Measurements from ENCODE around the gene WDR37.

The WDR37 gene

DNA sequence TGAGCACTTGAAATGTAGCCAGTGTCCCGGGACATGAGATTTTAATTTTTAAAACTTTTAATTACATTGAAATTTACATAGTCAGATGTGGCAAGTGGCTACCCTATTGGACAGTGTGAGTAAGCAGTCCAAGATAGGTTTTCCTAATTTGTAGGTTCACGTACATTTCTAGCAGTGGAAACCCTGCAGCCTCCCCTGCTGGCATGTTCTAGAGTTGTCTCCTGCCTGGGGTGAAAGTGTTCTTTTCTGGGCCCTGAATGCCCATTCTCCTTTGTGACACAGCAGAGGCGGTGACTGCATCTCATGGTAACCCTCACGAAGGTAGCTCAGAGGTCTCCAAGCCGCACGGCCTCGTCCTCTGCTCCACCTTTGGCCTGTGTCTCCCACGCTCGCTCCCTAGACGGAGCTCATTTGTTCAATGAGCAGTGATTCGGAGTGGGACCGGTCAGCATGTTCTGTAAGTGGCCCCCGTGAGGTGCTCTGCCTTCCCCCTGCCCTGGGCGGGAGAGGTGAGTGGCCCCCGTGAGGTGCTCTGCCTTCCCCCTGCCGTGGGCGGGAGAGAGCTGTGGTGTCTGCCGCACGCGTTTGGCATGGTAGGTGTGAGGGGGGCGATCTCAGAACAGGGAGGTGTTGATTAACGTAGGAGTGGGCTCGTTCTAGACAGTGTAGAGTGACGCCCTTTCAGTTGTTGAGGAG, 18.0 kb downstream of the WDR37 start:
- DNase-seq (ENCODE audit: low read depth, low spot score), result no peak

DNA sequence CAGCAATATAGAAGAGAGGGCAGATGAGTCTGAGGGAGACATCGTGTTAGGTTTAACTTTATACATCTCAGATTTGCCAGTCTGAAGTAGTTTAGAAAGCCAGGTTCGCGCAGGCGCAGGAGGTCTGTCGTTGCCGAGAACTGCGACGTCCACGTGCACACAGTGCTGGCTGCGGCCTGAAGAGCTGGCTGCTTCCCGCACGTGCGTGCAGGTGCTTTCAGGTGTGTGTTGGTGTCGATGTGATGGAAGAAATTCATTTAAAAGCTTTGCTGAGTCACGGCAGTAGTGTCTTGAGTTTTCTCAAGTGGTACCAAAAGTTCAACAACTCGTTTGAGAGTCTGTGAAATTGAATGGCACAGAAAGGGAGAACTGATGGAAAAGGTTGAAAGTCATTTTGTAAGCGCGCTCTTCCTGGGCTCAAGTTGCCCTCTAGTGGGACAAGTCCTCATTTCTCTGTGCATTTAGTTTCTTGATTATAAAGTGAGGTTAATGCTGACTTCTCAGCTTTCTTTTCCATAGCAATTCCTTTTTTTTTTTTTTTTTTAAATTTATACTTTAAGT, 18.6 kb downstream of the WDR37 start:
- no peak for DNase-seq (ENCODE audit: low read depth, low spot score)

DNA sequence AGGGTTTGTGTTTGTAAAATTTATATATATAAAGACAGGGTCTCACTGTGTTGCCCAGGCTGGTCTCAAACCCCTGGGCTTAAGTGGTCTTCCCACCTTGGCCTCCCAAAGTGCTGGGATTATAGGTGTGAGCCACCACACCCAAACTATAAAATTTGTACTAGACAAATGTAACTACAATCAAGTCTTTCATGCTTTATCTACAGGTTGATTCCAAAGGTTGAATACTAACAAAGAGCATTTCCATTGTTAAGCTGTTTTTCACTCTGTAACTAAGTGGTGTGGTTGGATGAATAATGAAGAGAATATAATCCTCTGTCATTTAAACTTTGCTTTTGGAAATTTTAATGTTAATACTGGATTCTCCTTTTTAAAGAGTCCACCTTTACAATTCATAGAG, 22.5 kb downstream of the WDR37 start:
- DNase-seq (ENCODE audit: low read depth, low spot score), result no peak

DNA sequence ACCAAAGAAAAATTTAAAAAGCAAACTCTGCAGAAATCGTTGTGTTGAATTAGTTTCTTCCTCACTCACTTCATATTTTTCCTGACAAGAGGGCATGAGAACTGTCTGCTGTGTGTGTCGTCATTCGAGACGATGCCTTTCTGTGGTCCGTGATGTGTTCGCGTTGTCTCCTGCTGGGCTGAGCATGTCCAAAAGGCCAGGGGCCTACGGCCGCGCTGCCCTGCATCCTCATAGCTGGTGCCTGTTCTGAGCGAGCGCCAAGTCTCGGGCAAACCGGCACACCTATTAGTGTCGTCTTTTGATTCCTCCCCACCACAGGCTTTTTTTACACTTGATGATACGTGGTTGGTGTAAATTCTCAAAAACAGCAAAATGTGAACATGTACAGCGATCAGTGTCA, 27.4 kb downstream of the WDR37 start:
- DNase-seq (ENCODE audit: low read depth, low spot score), result no peak

DNA sequence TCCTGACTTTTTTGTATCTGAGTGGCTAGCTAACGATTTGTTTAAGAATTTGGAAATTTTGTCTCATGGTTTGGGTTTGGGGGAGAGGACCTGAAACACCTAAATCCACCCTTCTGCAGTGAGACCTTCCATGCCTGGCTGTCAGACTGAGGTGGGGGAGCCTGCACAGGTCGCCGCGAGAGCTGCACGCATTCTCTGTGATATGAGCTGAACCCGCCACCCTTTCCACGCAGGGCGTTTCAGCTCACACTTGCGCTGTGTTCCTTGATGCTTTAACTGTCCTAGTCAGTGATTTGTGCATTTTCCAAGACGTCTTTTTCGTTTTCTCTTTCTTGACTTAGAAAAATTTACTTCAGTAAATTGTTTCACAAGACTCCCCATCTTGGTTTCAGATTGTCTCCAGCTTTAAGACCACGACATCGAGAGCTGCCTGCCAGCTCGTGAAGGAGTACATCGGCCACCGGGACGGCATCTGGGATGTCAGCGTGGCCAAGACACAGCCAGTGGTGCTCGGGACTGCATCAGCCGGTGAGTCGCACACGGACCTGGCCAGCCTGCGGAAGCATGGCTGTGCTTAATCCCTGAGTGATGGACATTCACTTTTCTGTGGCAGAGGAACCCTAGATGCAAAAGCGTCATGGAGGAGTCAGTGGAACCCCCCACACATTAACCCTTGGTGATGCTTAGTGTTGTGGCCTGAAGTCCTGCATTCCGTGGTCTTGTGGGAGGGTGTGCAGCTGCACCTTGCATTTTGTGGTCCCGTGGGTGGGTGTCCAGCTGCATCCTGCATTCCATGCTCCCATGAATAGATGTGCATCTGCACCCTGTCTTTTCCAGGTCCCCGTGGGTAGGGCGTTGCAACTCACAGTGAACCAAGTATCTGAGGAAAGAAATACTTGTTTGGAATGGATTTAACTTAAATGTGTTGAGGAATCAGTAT, 28.1 kb downstream of the WDR37 start:
- DNase-seq (ENCODE audit: low read depth, low spot score), result no peak

DNA sequence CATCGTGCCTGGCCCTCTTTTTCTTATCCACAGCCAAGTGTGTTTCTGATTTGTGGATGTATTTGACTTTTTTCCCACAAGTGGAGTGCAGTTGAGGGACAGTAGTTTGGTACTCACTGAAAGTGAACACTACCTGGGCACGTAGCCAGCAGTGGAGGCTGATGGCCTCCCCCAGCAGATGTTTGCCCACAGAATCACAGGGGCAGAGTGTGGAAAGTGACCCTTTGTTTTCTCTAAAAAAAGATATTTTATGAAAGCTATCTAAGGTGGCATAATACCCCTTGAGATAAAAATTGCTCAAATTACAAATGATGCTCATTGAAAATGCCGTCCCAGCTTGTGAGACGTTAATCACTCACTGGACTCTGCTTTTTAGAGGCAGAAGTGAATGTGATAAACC, 29.1 kb downstream of the WDR37 start:
- DNase-seq (ENCODE audit: low read depth, low spot score), result no peak

DNA sequence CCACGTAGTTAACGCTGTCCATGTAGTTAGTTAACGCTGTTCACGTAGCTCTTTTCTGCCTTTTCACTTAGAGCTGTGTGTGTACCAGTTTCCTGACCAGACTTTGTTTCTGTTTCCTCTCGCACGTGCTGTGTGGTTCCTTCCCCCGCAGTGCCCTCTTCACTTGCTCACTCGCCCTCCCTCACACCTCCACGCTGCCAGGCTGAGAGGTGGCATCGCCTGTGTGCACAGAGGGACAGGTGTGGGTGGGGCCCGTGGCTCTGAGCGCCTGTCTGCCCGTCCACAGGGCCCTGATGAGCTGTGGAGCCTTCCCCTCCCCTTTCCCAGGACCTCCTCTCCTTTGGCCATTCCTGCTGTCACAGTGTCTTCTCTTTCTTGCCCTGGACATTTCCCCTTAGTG, 30.6 kb downstream of the WDR37 start:
- no peak for DNase-seq (ENCODE audit: low read depth, low spot score)

DNA sequence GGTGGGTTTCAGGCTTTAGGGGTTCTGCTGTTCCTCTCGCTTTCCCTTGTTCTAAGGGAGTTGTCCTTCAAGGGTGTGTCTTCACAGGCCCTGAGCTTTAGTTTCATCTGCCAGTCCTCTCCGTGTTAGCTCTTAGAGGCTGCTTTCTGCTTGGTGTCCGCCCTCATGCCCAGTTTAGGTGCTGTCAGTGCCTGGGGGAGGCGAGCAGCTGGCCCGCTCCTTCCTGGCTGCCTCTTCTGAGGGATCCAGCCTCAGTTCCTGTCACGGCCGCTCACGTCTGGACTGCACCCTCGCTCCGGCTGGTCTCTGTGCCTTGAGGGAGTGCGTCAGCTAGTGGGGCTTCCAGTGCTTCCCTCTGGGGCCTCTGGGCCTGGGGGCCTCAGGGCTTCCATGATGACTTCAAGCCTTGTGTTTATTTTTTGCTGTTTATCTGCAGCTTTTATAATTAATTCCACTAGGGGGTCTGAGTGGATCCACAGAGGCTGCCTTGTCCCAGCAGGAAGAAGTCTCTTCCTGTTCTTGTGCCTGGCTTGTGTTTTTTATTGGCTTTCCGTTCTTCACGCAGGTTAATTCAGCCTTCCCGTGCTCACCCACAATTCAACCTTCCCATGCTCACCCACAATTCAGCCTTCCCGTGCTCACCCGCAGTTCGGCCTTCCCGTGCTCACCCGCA, 33.0 kb downstream of the WDR37 start:
- no peak for DNase-seq (ENCODE audit: low read depth, low spot score)

DNA sequence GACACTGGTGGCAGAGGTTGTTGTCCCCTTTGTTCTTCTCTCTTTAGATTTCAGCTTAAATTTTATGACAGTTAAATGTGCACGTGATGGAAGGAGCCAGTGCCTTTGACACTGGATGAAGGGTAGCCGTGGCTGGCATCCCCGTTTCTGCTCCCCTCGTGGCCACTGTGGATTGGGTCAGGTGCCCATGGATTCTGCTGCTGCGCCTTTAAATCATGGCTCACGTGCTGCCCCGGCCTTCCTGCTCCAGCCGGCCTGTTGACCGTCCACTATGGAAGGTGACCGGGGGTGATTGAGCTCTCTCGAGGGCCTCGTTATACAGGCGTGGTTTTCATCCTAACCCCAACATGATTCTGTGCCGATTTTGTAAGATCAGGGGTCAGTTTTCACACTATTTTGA, 34.5 kb downstream of the WDR37 start:
- DNase-seq (ENCODE audit: low read depth, low spot score), result no peak

DNA sequence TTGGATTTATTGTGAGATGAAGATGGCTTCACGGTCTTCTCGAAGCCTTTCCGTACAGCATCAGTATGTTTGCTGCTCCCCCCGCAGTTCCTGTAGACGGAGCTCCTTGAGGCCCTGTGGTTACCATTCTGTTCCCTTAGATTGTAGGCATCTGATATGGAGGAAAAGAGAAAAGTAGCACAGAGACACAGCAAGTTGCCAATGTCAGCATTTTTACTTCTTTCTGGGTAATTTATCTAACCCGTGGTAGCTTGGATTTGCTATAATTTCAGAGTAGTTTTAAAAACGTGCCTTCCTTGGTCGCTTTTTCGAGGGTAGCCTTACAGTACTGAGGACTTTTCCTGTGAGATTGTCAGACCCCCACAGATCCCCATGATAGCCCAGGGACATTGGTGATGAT, 37.5 kb downstream of the WDR37 start:
- no peak for DNase-seq (ENCODE audit: low read depth, low spot score)

DNA sequence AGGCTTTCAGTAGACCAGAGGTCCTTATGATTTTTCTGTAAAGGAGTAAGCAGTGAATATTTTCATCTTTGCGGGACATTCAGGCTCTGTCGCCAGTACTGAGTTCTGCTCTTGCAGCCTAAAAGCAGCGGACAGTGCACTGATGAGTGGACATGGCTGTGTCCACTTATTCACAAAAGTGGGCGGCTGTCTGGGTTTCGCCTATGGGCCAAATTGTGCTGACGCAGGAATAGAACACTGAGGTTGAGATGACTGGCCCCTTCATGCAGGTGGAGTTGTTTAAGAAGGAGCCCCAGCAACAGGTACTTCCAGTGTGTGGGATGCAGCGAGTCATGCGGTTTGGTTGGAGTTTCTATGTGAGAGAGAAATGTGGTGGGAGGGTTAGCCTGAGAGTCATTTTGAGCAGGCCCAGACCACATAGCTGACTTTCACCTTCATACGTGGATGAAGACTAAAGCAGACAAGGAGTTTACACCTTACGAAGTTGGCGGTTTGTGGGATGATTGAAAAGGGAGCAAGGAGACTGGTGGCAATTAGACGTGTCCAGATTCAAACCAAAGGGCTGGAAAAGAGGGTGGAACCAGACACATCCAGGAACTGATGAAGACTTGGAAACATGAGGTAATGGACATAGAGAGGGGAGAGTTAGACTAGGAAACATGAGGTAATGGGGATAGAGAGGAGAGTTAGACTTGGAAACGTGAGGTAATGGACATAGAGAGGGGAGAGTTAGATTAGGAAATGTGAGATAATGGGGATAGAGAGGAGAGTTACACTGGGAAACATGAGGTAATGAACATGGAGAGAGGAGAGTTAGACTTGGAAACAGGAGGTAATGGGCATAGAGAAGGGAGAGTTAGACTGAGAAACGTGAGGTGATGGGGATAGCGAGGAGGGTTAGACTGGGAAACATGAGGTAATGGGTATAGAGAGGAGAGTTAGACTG, 38.2 kb downstream of the WDR37 start:
- no peak for DNase-seq (ENCODE audit: low read depth, low spot score)

DNA sequence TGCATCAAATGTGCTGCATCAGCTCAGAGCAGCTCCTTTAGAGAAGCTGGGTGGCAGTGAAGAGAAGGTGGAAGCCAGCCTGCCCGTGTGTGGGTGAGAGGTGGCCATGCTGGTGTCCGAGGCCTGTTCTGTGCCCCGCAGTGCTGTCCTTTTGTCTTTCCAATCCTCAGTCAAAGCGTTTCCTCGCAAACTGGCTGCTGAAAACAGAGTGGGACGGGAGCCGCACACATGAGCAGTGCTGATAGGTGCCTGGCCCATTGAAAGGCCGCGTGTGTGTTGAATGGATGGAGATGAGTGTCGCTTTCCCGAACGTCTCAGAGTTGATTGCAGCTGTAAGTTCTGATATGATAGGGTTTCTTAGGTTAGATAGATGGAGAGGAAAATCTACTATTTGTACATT, 39.3 kb downstream of the WDR37 start:
- no peak for DNase-seq (ENCODE audit: low read depth, low spot score)

DNA sequence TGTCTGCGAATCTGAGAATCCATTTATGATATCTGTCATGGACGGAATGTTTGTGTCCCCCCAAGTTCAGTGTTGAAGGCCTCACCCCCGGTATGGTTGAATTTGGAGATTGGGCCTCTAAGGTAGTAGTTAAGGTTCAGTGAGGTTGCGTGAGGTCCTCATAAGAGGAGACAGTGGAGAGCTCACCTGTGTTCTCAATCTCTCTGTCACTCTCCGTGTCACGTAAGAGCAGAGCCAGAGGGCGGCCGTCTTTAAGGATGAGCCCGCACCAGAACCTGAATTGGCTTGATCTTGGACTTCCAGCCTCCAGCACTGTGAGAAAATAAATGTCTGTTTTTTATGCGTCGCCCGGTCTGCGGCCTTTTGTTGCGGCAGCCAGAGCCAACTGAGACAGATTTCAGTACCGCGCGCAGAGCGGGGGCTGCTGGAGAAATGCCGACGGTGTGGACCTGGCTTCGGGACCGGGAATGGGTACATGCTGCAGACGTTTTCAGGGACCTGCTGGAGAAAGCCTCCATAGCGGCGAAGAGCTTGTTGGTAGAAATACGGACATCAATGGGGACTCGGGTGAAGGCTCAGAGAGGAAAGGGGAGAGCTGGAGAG, 40.2 kb downstream of the WDR37 start:
- no peak for DNase-seq (ENCODE audit: low read depth, low spot score)

DNA sequence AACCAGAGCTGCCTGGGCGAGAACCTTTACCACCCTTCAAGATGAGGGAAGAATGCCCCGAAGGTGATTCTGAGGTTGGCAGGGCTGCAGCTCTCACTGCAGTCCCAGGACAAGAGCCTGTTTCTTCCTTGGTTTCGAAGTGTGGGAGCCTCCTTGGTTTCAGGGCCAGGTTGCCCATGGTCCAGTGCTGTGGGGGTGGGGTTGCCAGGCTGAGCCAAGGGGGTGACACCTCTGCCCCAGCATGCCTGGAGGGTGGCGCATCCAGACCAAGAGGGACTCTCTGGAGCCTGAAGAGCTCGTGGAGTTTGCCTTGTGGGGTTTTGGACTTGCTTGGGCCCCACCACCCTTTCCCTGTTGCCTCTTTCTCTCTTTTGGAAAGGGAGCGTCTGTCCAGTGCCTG, 41.3 kb downstream of the WDR37 start:
- no peak for DNase-seq (ENCODE audit: low read depth, low spot score)

DNA sequence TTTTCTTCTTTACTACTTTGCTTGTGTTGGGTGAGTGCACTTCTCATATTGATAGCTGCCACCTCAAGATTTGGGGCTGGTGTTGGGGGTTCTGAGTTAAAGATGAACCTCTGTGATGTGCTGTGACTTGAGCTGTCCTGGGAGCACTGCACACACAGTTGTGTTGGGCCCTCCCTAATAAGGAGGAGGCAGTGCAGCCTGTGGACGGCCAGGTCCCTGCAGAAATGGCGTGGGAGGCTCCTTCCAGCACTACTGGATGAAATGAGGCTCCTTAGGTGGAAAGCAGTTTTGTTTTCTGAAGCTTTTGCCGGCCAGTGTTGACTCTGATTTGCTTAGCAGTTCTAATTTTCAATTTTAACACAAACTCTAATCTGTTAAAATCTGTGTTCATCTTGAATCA, 44.0 kb downstream of the WDR37 start:
- no peak for DNase-seq (ENCODE audit: low read depth, low spot score)

DNA sequence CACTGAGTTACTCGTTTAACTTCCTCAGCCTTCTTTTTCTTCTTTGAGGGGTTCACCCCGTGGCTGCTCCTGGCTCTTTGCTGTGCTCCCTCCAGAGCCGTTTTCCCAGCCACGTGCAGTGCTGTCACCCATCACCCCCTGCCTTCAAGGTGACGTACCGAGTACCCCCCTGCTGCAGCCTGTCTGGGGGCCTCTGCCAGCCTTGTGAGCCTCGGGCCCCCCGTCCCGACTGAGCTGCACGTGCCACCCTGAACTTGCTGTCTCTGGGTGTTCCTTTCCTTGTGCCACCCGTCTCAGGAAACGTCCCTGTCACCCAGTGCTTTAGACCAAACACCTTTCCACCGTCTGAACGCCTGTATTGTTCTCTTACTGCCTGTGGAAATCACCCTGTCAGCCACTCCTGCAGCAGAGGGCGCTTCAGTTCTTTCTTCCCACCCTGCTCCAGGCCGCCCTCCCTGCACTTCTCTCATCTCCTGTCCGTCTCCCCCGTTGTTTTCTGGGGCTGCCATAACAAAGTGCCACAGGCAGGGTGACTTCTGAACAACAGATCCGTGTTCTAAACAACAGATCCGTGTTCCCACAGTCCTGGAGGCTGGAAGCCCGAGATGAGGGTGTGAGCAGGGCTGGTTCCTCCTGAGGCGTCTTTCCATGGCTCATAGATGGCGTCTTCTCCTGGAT, 44.6 kb downstream of the WDR37 start:
- peak; percentile 12 for DNase-seq (ENCODE audit: low read depth, low spot score)

DNA sequence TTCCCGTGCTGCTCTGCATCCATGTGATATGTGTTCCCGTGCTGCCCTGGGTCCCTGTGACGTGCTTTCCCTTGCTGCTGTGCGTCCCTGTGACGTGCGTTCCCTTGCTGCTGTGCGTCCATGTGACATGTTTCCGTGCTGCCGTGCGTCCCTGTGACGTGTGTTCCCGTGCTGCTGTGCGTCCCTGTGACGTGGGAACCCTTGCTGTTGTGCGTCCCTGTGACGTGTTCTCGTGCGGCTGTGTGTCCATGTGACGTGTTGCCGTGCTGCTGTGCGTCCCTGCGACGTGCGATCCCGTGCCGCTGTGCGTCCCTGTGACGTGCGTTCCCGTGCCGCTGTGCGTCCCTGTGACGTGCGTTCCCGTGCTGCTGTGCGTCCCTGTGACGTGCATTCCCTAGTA, 45.8 kb downstream of the WDR37 start:
- DNase-seq (ENCODE audit: low read depth, low spot score), result no peak

DNA sequence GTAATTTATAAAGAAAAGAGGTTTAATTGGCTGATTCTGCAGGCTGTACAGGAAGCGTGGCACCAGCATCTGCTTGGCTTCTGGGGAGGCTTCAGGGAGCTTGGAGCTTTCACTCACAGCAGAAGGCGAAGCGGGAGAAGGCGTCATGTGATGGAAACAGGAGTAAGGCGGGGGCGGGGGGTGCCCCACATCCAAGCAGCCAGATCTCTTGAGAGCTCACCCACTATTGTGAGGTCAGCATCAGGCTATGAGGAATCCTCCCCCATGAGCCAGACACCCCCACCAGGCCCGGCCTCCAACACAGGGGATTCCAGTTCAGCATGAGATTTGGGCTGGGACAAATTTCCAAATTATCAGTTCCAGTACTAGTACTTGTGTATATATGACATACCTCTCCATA, 46.2 kb downstream of the WDR37 start:
- DNase-seq (ENCODE audit: low read depth, low spot score), result no peak

DNA sequence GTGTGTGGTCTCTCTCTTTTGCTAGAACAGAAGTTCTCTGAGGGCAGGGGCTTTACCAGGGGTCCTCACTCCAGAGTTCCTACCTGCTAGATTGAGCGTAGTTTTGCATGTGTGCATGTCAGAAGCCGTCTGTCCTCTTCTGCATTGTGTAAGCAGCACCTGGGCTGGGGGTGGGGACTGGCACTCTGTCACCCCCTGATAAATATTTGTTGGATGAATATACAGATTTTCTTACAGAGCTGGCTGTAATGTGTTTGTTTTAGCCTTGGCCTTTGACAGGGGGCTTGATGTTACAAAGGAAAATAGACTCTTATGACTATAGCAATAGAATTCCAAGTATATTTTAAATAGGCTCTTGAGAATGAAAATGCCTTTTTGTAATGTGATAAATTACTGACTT, 46.6 kb downstream of the WDR37 start:
- peak; percentile 26 for DNase-seq (ENCODE audit: low read depth, low spot score)

DNA sequence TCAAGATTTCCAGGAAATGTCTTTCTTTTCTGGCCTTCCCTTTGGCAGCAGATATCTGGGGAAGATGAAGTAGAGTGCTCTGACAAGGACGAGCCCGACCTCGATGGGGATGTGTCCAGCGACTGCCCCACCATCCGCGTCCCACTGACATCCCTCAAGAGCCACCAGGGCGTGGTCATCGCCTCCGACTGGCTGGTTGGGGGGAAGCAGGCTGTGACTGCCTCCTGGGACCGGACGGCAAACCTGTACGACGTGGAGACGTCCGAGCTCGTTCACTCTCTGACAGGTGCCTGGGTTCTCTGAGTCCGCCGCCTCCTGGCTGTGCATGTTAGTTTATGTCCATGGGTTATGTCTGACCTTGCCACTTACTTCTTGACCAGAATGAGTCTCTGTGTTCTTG, 47.4 kb downstream of the WDR37 start:
- DNase-seq (ENCODE audit: low read depth, low spot score), result no peak
